Gastroesophageal sphincter (tissue), 4 donors: ENCODE measurements around the gene CMSS1. TPM values are rescaled to one million over a fixed set of nuclear protein-coding genes. Genes with fewer than 3 reads are reported as not detected.

Experiments used
- ATAC-seq: fragments of 150-250 bp; one replicate; pipeline ENCODE4 v1.9.1; 2016; ENCODE audit warnings: mild to moderate bottlenecking, moderate library complexity
- H3K27ac ChIP-seq, 4 donors: fragments of 200-600 bp; sonication (generic) in 3 of 4; 1 replicate in 3 of 4; 2 replicates in 1 of 4; pipeline ENCODE4 v1.5.1; 2016 to 2019
- H3K27me3 ChIP-seq: fragments of 200-600 bp; sonication (generic); one replicate; pipeline ENCODE4 v1.5.1; 2019
- H3K36me3 ChIP-seq, 2 donors: fragments of 200-600 bp; sonication (generic); one replicate each; pipeline ENCODE4 v1.5.1; 2019; ENCODE audit warnings: control low read depth in 1 of 2
- H3K4me1 ChIP-seq, 3 donors: fragments of 200-600 bp; sonication (generic); 1 replicate in 2 of 3; 2 replicates in 1 of 3; pipeline ENCODE4 v1.5.1; 2016 to 2019; ENCODE audit warnings: control low read depth in 2 of 3
- H3K4me3 ChIP-seq, 2 donors: fragments of 200-600 bp; sonication (generic); one replicate each; pipeline ENCODE4 v1.5.1; 2019; ENCODE audit warnings: mild to moderate bottlenecking in 1 of 2, moderate library complexity in 1 of 2
- H3K9me3 ChIP-seq, 3 donors: fragments of 200-600 bp; sonication (generic); one replicate each; pipeline ENCODE4 v1.5.1; 2017 to 2019; ENCODE audit warnings: control low read depth in 2 of 3
- CTCF ChIP-seq, 4 experiments: fragments of 200-600 bp in 2 of 4; fragments of 450-650 bp in 2 of 4; sonication (generic) in 1 of 4; IDR thresholded peaks; one replicate each; pipeline ENCODE4 v1.5.1; 2017 to 2019; ENCODE audit warnings: antibody characterized with exemption in 4 of 4, mild to moderate bottlenecking in 2 of 4, moderate library complexity in 2 of 4
- EP300 ChIP-seq: sonication (generic); formaldehyde crosslinking; IDR thresholded peaks from one replicate; pipeline ENCODE4 v1.6.1; 2017; ENCODE audit warnings: antibody characterized with exemption, mild to moderate bottlenecking
- POLR2A ChIP-seq, 2 donors: fragments of 450-650 bp; IDR thresholded peaks; one replicate each; pipeline ENCODE4 v1.6.1; 2017; ENCODE audit warnings: antibody characterized with exemption in 2 of 2, mild to moderate bottlenecking in 2 of 2, moderate library complexity in 1 of 2
- POLR2AphosphoS5 ChIP-seq: sonication (generic); formaldehyde crosslinking; IDR thresholded peaks from one replicate; pipeline ENCODE4 v1.6.1; 2017; ENCODE audit warnings: antibody characterized with exemption
- WGBS, 2 donors: methylation state at CpG; one replicate each; pipeline ENCODE4 v1.1.5; 2018; ENCODE audit warnings: low coverage in 1 of 2; 5-methylcytosine and 5-hydroxymethylcytosine counted together
- total RNA-seq, 4 donors: library from RNA; depleted of rRNA; stranded (reverse); fragments of >200 nt; gene quantifications; one replicate each; pipeline ENCODE4 v1.1.0, GENCODE V29; 2016

Gene CMSS1
- total RNA-seq, 4 donors from 2014 or later, result 15.2 to 20.8 (median 16.6) TPM

DNA sequence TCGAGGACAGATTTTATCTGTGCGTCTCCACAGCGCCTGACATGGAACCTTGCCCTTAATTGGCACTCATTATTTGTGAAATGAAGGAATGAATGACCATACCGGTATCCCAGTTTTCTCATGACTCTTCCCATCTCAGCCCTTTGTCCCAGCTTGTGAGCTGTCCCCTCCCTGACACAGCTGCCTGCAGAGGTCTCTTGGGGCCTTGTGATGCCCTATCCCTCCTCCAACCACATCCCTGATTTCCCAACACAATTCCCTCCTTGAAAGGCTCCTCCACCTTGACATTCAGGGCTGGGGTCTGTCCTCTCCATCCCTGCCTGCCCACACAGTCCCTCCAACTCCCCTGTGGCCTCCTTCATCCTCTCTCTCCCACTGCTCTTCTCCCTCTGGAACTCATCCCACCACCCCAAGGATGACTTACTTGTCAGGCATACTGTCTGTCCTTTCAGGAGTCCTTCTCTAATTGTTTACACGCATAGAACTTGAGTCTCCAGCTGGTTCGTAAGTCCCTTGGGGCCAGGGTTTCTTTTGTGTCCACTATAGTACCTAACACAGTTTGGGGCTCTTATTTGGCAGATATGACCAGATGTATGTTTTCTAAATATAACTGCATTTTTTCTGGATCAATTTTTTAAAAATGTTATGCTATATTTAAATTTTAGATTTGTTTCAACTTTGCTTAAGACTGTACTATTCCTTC, 332.2 kb downstream of the CMSS1 start:
- no peak for TF ChIP-seq POLR2A (IDR thresholded peaks at IDR 0.05)
- TF ChIP-seq POLR2AphosphoS5, result no peak
- TF ChIP-seq EP300, result no peak
- no peak for TF ChIP-seq CTCF (IDR thresholded peaks at IDR 0.05)
- H3K27me3 ChIP-seq, result no peaks in the 10 kb centered on the region
- H3K9me3 ChIP-seq, result no peaks in the 10 kb centered on the region
- WGBS, 2 donors, result 87 to 96% methylated on average over 5 to 6 of the region's 6 CpGs
- H3K4me1 ChIP-seq, result peaks cover 0 to 34% (median 5%) of the 10 kb centered on the region in 3 donors
- ATAC-seq, result no peak
- H3K36me3 ChIP-seq, result peaks cover 0 to 6% of the 10 kb centered on the region in 2 donors
- H3K27ac ChIP-seq, result peak overlapping the region; percentile 61 to 72 (median 70)
- no peak overlapping the region for H3K4me3 ChIP-seq

DNA sequence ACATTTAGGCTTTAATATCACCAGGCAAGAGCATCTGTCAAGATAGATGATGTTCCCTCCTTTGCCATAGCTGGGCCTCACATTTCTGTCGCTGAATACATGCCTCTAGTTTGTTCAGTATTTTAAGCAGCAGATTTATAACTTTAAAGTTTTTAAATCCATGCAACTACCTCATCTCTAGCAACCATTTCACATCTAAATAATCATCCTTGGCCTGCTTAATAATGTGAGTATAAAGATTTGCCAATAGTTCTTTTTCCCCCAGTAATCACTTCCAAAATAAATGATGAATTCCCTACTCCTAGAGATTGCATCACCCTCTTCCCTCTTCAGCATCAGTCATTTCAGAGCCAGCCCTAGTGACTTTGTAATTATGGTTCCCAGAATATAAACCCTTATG, 332.8 kb downstream of the CMSS1 start:
- Histone ChIP-seq H3K4me1 (peaks cover 0 to 34% (median 5%) of the 10 kb centered on the region in 3 donors), H3K27me3 (no peaks in the 10 kb centered on the region), H3K36me3 (peaks cover 0 to 6% of the 10 kb centered on the region in 2 donors), H3K27ac (peak overlapping the region; percentile 68 to 74 (median 72)), H3K9me3 (peaks cover 0 to 5% (median 0%) of the 10 kb centered on the region in 3 donors), H3K4me3 (no peak overlapping the region)
- peak; percentile 78 for ATAC-seq
- 40 to 47% methylated on average over 1 of the region's 1 CpG for WGBS, 2 donors
- TF ChIP-seq POLR2A (IDR thresholded peaks at IDR 0.05), result no peak
- TF ChIP-seq CTCF (IDR thresholded peaks at IDR 0.05), result no peak
- TF ChIP-seq POLR2AphosphoS5, result peak; percentile 51
- no peak for TF ChIP-seq EP300

- TF ChIP-seq POLR2A (IDR thresholded peaks at IDR 0.05) (no peak), CTCF (IDR thresholded peaks at IDR 0.05) (no peak), EP300 (no peak), POLR2AphosphoS5 (no peak)
Observed at GRCh38 chr3:100151024-100151707, 333.5 kb downstream of the CMSS1 start.

DNA sequence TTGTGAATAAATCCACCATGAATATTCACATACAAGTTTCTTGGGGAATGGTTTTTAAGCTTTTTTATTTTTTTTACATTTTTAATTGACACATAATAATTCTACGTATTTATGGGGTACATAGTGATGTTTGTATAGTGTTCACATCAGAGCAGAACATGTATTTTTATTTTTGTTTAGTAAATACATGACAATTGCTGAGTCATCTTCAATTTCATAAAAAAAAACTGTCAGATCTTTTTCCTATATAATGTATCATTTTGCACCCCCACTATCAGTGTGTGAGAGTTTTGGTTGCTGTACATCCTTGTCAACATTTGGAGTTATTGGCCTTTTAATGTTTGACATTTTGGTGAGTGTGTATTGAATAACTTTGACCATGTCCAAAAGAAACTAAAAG, 336.5 kb downstream of the CMSS1 start:
- H3K4me1 ChIP-seq, result peaks cover 5 to 46% (median 11%) of the 10 kb centered on the region in 3 donors
- ATAC-seq, result no peak
- TF ChIP-seq CTCF (IDR thresholded peaks at IDR 0.05) (no peak), POLR2AphosphoS5 (no peak), EP300 (no peak), POLR2A (IDR thresholded peaks at IDR 0.05) (no peak)
- H3K9me3 ChIP-seq, result peaks cover 0 to 18% (median 0%) of the 10 kb centered on the region in 3 donors
- H3K36me3 ChIP-seq, result no peaks in the 10 kb centered on the region
- whole genome bisulfite sequencing, 2 donors, result 100% methylated on average over 1 of the region's 1 CpG
- no peaks in the 10 kb centered on the region for H3K27me3 ChIP-seq
- H3K27ac ChIP-seq, result no peak overlapping the region
- no peak overlapping the region for H3K4me3 ChIP-seq

More at GRCh38 chr3:100151024-100151707, 333.5 kb downstream of the CMSS1 start:
- no peak for ATAC-seq
- Histone ChIP-seq H3K4me1 (peaks cover 0 to 34% (median 5%) of the 10 kb centered on the region in 3 donors), H3K9me3 (peaks cover 0 to 12% (median 0%) of the 10 kb centered on the region in 3 donors), H3K27me3 (no peaks in the 10 kb centered on the region), H3K36me3 (peaks cover 0 to 6% of the 10 kb centered on the region in 2 donors), H3K4me3 (no peak overlapping the region), H3K27ac (peak overlapping the region; percentile 68 to 74 (median 72))
- WGBS, 2 donors, result 37 to 51% methylated on average over 6 to 8 of the region's 8 CpGs
